Calu3 (cell line): ENCODE measurements around the gene DEPDC5. TPM values are rescaled to one million over a fixed set of nuclear protein-coding genes. Genes with fewer than 3 reads are reported as not detected.

Experiments used
- BruUV-seq: library from RNA; stranded (reverse); fragments of 400-500 nt; replicated peaks from 2 replicates; lab custom pipeline; 2021; lab: Mats Ljungman, UMichigan
- CTCF ChIA-PET: fragments of 300-600 bp; sonication (Branson Sonifier 250); formaldehyde crosslinking; loops from one replicate; lab custom pipeline; 2022; ENCODE audit warnings: antibody characterized with exemption; lab: Charles Lee
- DNase-seq: peaks from one replicate; pipeline ENCODE4 v3.0.0; 2022
- H3K27ac Mint-ChIP-seq: one replicate; pipeline ENCODE4 v1.8.0; 2022; ENCODE audit warnings: mixed read lengths; ENCODE audit not compliant: unreplicated experiment
- H3K27me3 Mint-ChIP-seq: one replicate; pipeline ENCODE4 v1.8.0; 2022; ENCODE audit warnings: mixed read lengths; ENCODE audit not compliant: unreplicated experiment
- H3K36me3 Mint-ChIP-seq: one replicate; pipeline ENCODE4 v1.8.0; 2022; ENCODE audit warnings: mild to moderate bottlenecking, moderate library complexity, mixed read lengths; ENCODE audit not compliant: insufficient read depth, unreplicated experiment
- H3K4me1 Mint-ChIP-seq: one replicate; pipeline ENCODE4 v1.8.0; 2022; ENCODE audit warnings: mild to moderate bottlenecking, low read depth, mixed read lengths; ENCODE audit not compliant: unreplicated experiment
- H3K4me3 Mint-ChIP-seq: one replicate; pipeline ENCODE4 v1.8.0; 2022; ENCODE audit warnings: mild to moderate bottlenecking, low read depth, moderate library complexity, mixed read lengths; ENCODE audit not compliant: unreplicated experiment
- H3K9me3 Mint-ChIP-seq: one replicate; pipeline ENCODE4 v1.8.0; 2022; ENCODE audit warnings: low read depth, mixed read lengths; ENCODE audit not compliant: unreplicated experiment
- CTCF ChIP-seq: fragments of 200-600 bp; IDR thresholded peaks from one replicate; pipeline ENCODE4 v1.8.0; 2022; ENCODE audit warnings: antibody characterized with exemption; ENCODE audit not compliant: unreplicated experiment
- intact Hi-C: fragments of 100-400 bp; cut with micrococcal nuclease; formaldehyde crosslinking; loops from one replicate; pipeline ENCODE4 v1.10.0; 2022; ENCODE audit not compliant: unreplicated experiment
- total RNA-seq: library from RNA; stranded (reverse); gene quantifications from 2 replicates; pipeline ENCODE4 v1.2.3, GENCODE V29; 2022

DEPDC5 gene
- total RNA-seq, 1 experiment from 2014 or later, result 33.1 TPM

- BruUV-seq, result no TSS peak
- Mint-ChIP-seq H3K27me3 (peaks cover 3% of the 10 kb centered on the region), H3K9me3 (no peaks in the 10 kb centered on the region), H3K36me3 (no peaks in the 10 kb centered on the region), H3K27ac (no peak overlapping the region), H3K4me3 (no peak overlapping the region), H3K4me1 (no peaks in the 10 kb centered on the region)
- CTCF ChIA-PET, result no interaction called here
- no peak for DNase-seq
- no peak for TF ChIP-seq CTCF
- intact Hi-C loops, result no loop called here
Observed at GRCh38 chr22:31919730-31920129, 165.9 kb downstream of the DEPDC5 start.

- Mint-ChIP-seq H3K27ac (no peak overlapping the region), H3K4me1 (no peaks in the 10 kb centered on the region), H3K36me3 (no peaks in the 10 kb centered on the region), H3K27me3 (peaks cover 9% of the 10 kb centered on the region), H3K9me3 (no peaks in the 10 kb centered on the region), H3K4me3 (no peak overlapping the region)
- CTCF ChIA-PET, result no interaction called here
- intact Hi-C loops, result no loop called here
- no peak for DNase-seq
- no TSS peak for BruUV-seq
- TF ChIP-seq CTCF, result no peak
Observed at GRCh38 chr22:31920306-31920705, 166.5 kb downstream of the DEPDC5 start.

- Mint-ChIP-seq H3K4me3 (no peak overlapping the region), H3K27ac (no peak overlapping the region), H3K9me3 (no peaks in the 10 kb centered on the region), H3K27me3 (peaks cover 17% of the 10 kb centered on the region), H3K36me3 (no peaks in the 10 kb centered on the region), H3K4me1 (no peaks in the 10 kb centered on the region)
- CTCF ChIA-PET, result no interaction called here
- no peak for DNase-seq
- TF ChIP-seq CTCF, result no peak
- BruUV-seq, result no TSS peak
- intact Hi-C loops, result no loop called here
Observed at GRCh38 chr22:31921106-31921505, 167.3 kb downstream of the DEPDC5 start.

- Mint-ChIP-seq H3K27ac (no peak overlapping the region), H3K27me3 (peaks cover 23% of the 10 kb centered on the region), H3K9me3 (no peaks in the 10 kb centered on the region), H3K36me3 (no peaks in the 10 kb centered on the region), H3K4me3 (no peak overlapping the region), H3K4me1 (no peaks in the 10 kb centered on the region)
- intact Hi-C loops, result no loop called here
- CTCF ChIA-PET, result no interaction called here
- DNase-seq, result no peak
- no TSS peak for BruUV-seq
- TF ChIP-seq CTCF, result no peak
Observed at GRCh38 chr22:31922534-31922933, 168.7 kb downstream of the DEPDC5 start.
